OCI-LY3 (cell line): Measurements from ENCODE around the gene ATXN2L.

Source experiments
- H2AFZ ChIP-seq: fragments of 200-600, 300-600 bp; shearing (Covaris generic); 2 replicates; pipeline ENCODE4 v1.6.0; 2014; ENCODE audit warnings: antibody characterized with exemption, low read depth, low read length
- H3K27ac ChIP-seq: fragments of 200-600, 300-600 bp; sonication (generic); 2 replicates; pipeline ENCODE4 v1.5.1; 2014; ENCODE audit warnings: mild to moderate bottlenecking, low read length, moderate library complexity, mixed read lengths
- H3K27me3 ChIP-seq: fragments of 200-600, 300-600 bp; sonication (generic); 2 replicates; pipeline ENCODE4 v1.6.1; 2014; ENCODE audit warnings: low read depth, low read length, mixed read lengths
- H3K36me3 ChIP-seq: fragments of 200-600, 300-600 bp; sonication (generic); replicated peaks from 2 replicates; pipeline ENCODE3; 2014; ENCODE audit warnings: low read depth, low read length, mixed read lengths
- H3K4me1 ChIP-seq: fragments of 300-600, 200-600 bp; sonication (generic); 2 replicates; pipeline ENCODE4 v1.6.1; 2014; ENCODE audit warnings: low read length, mixed read lengths
- H3K4me2 ChIP-seq: fragments of 200-600, 300-600 bp; sonication (generic); 2 replicates; pipeline ENCODE4 v1.6.1; 2014; ENCODE audit warnings: low read length, mixed read lengths
- H3K4me3 ChIP-seq: fragments of 300-600, 200-600 bp; sonication (generic); 2 replicates; pipeline ENCODE4 v1.5.1; 2014; ENCODE audit warnings: antibody characterized with exemption, mild to moderate bottlenecking, low read length, moderate library complexity
- H3K79me2 ChIP-seq: fragments of 300-600, 200-600 bp; shearing (Covaris generic); 2 replicates; pipeline ENCODE4 v1.6.1; 2014; ENCODE audit warnings: mild to moderate bottlenecking, low read length, mixed read lengths
- H3K9ac ChIP-seq: fragments of 300-600, 200-600 bp; shearing (Covaris generic); 2 replicates; pipeline ENCODE4 v1.6.0; 2014; ENCODE audit warnings: mild to moderate bottlenecking, low read length, moderate library complexity
- H3K9me3 ChIP-seq: fragments of 200-600, 300-600 bp; shearing (Covaris generic); 2 replicates; pipeline ENCODE4 v1.6.1; 2014; ENCODE audit warnings: low read length, mixed read lengths; ENCODE audit not compliant: insufficient read depth
- H4K20me1 ChIP-seq: fragments of 200-600, 300-600 bp; sonication (generic); 2 replicates; pipeline ENCODE4 v1.6.1; 2016; ENCODE audit warnings: low read length, mixed read lengths; ENCODE audit not compliant: insufficient read depth
- CTCF ChIP-seq: fragments of 200-600, 300-600 bp; sonication (generic); IDR thresholded peaks from 2 replicates; pipeline ENCODE4 v1.5.1; 2014; ENCODE audit warnings: antibody characterized with exemption, low read length, low read depth
- EZH2phosphoT487 ChIP-seq: fragments of 200-600 bp; shearing (Covaris generic); IDR thresholded peaks from 2 replicates; pipeline ENCODE4 v1.6.1; 2018; ENCODE audit warnings: antibody characterized with exemption, mixed run types, low read depth

The ATXN2L gene

GRCh38 chr16:28875134-28876018 lies 52.6 kb downstream of the ATXN2L start:
- Histone ChIP-seq H3K9me3 (no peaks in the 10 kb centered on the region), H4K20me1 (no peaks in the 10 kb centered on the region), H3K27me3 (no peaks in the 10 kb centered on the region), H3K79me2 (no peaks in the 10 kb centered on the region), H2AFZ (no peak overlapping the region), H3K27ac (no peak overlapping the region), H3K4me2 (no peak overlapping the region), H3K4me1 (peaks cover 12% of the 10 kb centered on the region), H3K9ac (no peak overlapping the region), H3K4me3 (no peak overlapping the region), H3K36me3 (peaks cover 6% of the 10 kb centered on the region)
- TF ChIP-seq CTCF (0 out of 2 replicates have a peak, but pooled peaks have one; percentile 18), EZH2phosphoT487 (no peak)

GRCh38 chr16:28876019-28876659 lies 53.3 kb downstream of the ATXN2L start:
- no peak overlapping the region for H3K4me2 ChIP-seq
- H3K36me3 ChIP-seq: peaks cover 6% of the 10 kb centered on the region
- no peak overlapping the region for H3K9ac ChIP-seq
- no peaks in the 10 kb centered on the region for H4K20me1 ChIP-seq
- TF ChIP-seq EZH2phosphoT487: no peak
- TF ChIP-seq CTCF: no peak
- H3K27ac ChIP-seq: no peak overlapping the region
- no peak overlapping the region for H3K4me3 ChIP-seq
- H3K9me3 ChIP-seq: no peaks in the 10 kb centered on the region
- peaks cover 12% of the 10 kb centered on the region for H3K4me1 ChIP-seq
- no peak overlapping the region for H2AFZ ChIP-seq
- H3K79me2 ChIP-seq: no peaks in the 10 kb centered on the region
- H3K27me3 ChIP-seq: no peaks in the 10 kb centered on the region

- H2AFZ ChIP-seq: no peak overlapping the region
- H3K4me2 ChIP-seq: no peak overlapping the region
- H3K79me2 ChIP-seq: no peaks in the 10 kb centered on the region
- H3K4me1 ChIP-seq: peaks cover 12% of the 10 kb centered on the region
- no peaks in the 10 kb centered on the region for H3K27me3 ChIP-seq
- TF ChIP-seq EZH2phosphoT487: no peak
- no peaks in the 10 kb centered on the region for H3K9me3 ChIP-seq
- H4K20me1 ChIP-seq: no peaks in the 10 kb centered on the region
- H3K27ac ChIP-seq: no peak overlapping the region
- H3K9ac ChIP-seq: no peak overlapping the region
- peaks cover 6% of the 10 kb centered on the region for H3K36me3 ChIP-seq
- no peak overlapping the region for H3K4me3 ChIP-seq
These were observed 54.3 kb downstream of the ATXN2L start for GRCh38 chr16:28876973-28877654.

- no peaks in the 10 kb centered on the region for H3K9me3 ChIP-seq
- H3K4me3 ChIP-seq: no peak overlapping the region
- TF ChIP-seq EZH2phosphoT487: no peak
- no peak overlapping the region for H2AFZ ChIP-seq
- peaks cover 12% of the 10 kb centered on the region for H3K4me1 ChIP-seq
- no peak overlapping the region for H3K4me2 ChIP-seq
- no peak overlapping the region for H3K9ac ChIP-seq
- H4K20me1 ChIP-seq: no peaks in the 10 kb centered on the region
- no peaks in the 10 kb centered on the region for H3K79me2 ChIP-seq
- no peaks in the 10 kb centered on the region for H3K27me3 ChIP-seq
- H3K36me3 ChIP-seq: peaks cover 6% of the 10 kb centered on the region
- no peak overlapping the region for H3K27ac ChIP-seq
These were observed 54.8 kb downstream of the ATXN2L start for GRCh38 chr16:28877655-28878000.
